Measurements from ENCODE around the gene MACC1.

DNA sequence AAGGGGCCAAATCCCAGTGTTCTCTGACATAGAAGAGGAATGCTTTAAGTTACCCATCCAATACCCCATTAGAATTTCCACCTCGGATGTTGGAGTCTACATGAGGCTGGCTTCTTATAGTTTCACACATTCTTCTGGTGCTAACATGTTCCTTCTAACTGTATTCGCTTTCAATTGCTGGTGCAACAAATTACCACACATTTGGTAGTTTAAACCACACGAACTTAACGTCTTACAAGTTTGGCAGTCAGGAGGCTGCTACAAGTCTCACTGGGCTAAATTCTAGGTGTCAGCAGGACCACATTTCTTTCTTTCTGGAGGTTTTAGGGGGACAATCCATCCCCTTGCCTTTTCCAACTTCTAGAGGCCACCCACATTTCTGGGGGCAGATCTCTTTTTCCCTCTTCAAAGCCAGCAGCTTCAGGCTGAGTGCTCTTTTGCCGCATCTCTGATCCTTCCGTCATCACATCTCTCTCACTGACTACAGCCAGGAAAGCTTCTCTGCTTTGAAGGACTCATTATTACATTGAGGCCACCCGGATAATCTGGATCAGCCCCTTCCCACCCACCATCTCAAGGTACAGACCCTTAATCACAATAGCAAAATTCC, 5.1 kb upstream of the MACC1 start:
- no peak for TF ChIP-seq JUNB (IDR thresholded peaks at IDR 0.05; ENCODE audit: unreplicated experiment)
- TF ChIP-seq, protein P1, sequence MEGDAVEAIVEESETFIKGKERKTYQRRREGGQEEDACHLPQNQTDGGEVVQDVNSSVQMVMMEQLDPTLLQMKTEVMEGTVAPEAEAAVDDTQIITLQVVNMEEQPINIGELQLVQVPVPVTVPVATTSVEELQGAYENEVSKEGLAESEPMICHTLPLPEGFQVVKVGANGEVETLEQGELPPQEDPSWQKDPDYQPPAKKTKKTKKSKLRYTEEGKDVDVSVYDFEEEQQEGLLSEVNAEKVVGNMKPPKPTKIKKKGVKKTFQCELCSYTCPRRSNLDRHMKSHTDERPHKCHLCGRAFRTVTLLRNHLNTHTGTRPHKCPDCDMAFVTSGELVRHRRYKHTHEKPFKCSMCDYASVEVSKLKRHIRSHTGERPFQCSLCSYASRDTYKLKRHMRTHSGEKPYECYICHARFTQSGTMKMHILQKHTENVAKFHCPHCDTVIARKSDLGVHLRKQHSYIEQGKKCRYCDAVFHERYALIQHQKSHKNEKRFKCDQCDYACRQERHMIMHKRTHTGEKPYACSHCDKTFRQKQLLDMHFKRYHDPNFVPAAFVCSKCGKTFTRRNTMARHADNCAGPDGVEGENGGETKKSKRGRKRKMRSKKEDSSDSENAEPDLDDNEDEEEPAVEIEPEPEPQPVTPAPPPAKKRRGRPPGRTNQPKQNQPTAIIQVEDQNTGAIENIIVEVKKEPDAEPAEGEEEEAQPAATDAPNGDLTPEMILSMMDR (conservative IDR thresholded peaks at IDR 0.05; ENCODE audit: low read depth in 2 of 2), result no peak

Measured in GM23338 (cell line).